Large intestine (tissue), 3 donors: Measurements from ENCODE around the gene PRPF19. TPM values are rescaled to one million over a fixed set of nuclear protein-coding genes. Genes with fewer than 3 reads are reported as not detected.

ENCODE experiments used
- DNase-seq, 2 donors: peaks; one replicate each; pipeline versions ENCODE4 v3.0.0 to v3.0.0-alpha.2; 2013
- H3K27ac ChIP-seq: one replicate; pipeline ENCODE4 v1.5.1; 2013; ENCODE audit warnings: low read length
- H3K27me3 ChIP-seq: 2 replicates; pipeline ENCODE4 v1.6.1; 2013; ENCODE audit warnings: low read length; ENCODE audit not compliant: control insufficient read depth, insufficient read depth
- H3K36me3 ChIP-seq: 2 replicates; pipeline ENCODE4 v1.6.1; 2013; ENCODE audit warnings: low read length; ENCODE audit not compliant: control insufficient read depth, insufficient read depth
- H3K4me1 ChIP-seq: one replicate; pipeline ENCODE4 v1.6.1; 2013; ENCODE audit warnings: low read length; ENCODE audit not compliant: control insufficient read depth, insufficient read depth
- H3K4me3 ChIP-seq: one replicate; pipeline ENCODE4 v1.5.1; 2013; ENCODE audit warnings: low read length
- H3K9me3 ChIP-seq: one replicate; pipeline ENCODE4 v1.6.1; 2013; ENCODE audit warnings: mild to moderate bottlenecking, low read depth, low read length, moderate library complexity; ENCODE audit not compliant: control insufficient read depth
- WGBS: methylation state at CpG from one replicate; pipeline ENCODE4 v1.1.5; 2013; ENCODE audit warnings: low lambda C conversion rate; ENCODE audit not compliant: insufficient coverage; 5-methylcytosine and 5-hydroxymethylcytosine counted together
- polyA plus RNA-seq: library from polyadenylated mRNA; unstranded; fragments of 120-200 nt; gene quantifications from one replicate; pipeline ENCODE4 v1.2.1, GENCODE V29; 2013

PRPF19 gene
- polyA plus RNA-seq, 1 donor: 92.6 TPM

DNA sequence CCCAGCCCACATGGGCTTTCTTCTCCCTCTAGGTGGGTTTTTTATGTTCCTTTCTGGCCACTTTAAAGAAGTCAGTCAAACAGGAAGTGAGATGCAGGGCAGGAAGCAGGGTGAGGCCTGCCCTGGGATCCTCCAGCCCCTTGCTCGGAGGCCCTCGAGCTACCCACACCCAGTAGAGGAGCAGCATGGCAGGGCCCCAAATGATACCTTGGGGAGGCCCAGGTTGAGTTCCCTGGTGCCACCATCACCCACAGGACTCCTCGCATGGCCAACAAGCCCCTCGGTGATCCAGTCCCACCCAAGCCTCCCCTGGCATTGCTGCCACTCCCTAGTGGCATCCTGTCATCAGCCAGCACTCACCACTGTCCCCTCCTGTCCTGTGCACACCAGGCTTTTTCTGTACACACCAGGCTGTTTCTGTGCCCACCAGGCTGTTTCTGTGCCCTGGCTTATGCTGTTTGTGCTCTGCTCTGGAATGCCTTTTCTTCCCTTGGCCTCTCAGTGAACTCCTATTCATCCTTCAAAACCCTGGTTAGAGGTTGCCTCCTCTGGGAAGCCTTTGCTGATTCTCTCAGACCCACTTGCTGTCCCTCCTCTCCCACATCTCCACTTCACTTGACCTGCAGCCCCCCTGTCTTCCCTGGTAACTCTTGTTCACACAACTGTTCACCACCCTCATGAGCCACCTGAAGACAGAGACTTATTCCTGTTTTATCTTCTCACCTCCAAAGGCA lies 47.5 kb downstream of the PRPF19 start:
- peaks cover 16% of the 10 kb centered on the region for H3K4me1 ChIP-seq
- no peak for DNase-seq
- H3K27me3 ChIP-seq: peaks cover 2% of the 10 kb centered on the region
- H3K4me3 ChIP-seq: no peak overlapping the region
- no peaks in the 10 kb centered on the region for H3K36me3 ChIP-seq
- no CpG with 5 or more reads among the region's 4 CpGs for WGBS
- no peaks in the 10 kb centered on the region for H3K9me3 ChIP-seq
- H3K27ac ChIP-seq: no peak overlapping the region

DNA sequence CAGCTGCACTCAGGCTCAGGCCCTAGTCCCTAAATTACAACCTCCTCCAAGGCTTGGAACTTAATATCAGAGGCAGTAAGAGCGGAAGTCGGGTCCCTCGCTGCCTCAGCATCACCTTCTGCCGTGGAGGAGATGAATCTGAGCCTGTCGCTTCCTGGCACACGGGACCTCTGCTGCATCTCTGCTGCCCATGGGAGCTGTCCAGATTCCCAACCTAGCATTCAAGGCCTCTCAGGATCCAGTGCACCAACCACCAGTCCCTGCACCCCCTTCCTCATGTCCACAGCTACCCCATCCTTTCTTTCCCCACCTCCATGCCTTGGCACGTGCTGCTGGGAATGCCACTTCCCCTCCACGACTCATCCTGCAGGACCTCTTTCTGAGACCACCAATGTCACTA lies 48.1 kb downstream of the PRPF19 start:
- H3K9me3 ChIP-seq: peaks cover 4% of the 10 kb centered on the region
- no CpG with 5 or more reads among the region's 8 CpGs for WGBS
- H3K27me3 ChIP-seq: peaks cover 2% of the 10 kb centered on the region
- H3K27ac ChIP-seq: no peak overlapping the region
- H3K36me3 ChIP-seq: no peaks in the 10 kb centered on the region
- no peak for DNase-seq
- H3K4me1 ChIP-seq: peaks cover 19% of the 10 kb centered on the region
- no peak overlapping the region for H3K4me3 ChIP-seq

DNA sequence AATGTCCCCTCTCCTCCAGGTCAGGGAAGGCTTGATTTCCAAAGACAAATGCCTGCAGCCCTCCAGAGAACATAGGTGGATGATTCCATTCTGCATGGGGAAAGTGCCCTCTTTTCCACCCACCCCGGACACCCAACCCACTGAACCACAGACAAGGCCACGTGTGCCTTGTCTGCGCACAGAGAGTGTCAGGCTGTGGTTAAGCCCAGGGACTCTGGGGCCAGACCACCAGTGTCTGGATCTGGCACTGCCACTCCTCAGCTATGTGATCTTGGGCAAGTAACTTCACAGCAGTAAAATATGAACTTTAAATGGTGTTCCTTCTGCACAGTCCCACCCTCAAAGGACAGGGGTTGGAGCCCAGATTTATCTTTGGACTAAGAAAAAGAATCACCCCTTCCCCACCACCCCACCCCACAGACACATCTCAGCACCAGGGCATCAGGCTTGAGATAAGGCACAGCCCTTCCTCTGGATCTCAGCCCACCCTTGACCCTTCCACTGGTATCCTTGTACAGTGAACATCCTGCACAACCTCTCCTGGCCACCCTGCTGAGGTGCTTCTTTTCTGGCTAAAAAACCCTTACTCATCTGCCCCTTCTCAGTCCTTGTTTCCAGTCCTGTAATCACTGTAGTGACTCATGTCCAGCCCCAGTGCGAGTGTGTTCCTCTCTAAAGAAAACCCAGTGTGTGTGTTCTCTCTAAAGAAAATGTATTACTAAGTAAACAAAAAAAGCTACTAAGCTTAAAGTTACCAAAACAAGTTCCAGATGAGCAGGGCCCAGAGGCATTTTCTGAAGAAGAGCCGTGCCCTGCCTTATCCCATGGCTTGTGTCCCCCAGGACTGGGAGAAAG lies 48.8 kb downstream of the PRPF19 start:
- Histone ChIP-seq H3K36me3 (no peaks in the 10 kb centered on the region), H3K9me3 (peaks cover 9% of the 10 kb centered on the region), H3K4me1 (peaks cover 19% of the 10 kb centered on the region), H3K4me3 (no peak overlapping the region), H3K27me3 (peaks cover 5% of the 10 kb centered on the region), H3K27ac (no peak overlapping the region)
- no CpG with 5 or more reads among the region's 5 CpGs for WGBS
- DNase-seq: no peak

- WGBS: 70% methylated on average over 2 of the region's 14 CpGs
- peak in 1 of 2 donors; percentile 46 for DNase-seq
- H3K27ac ChIP-seq: no peak within 1 kb of the TSS
- H3K27me3 ChIP-seq: peaks cover 5% of the 10 kb centered on the region
- no peak within 1 kb of the TSS for H3K4me3 ChIP-seq
- H3K36me3 ChIP-seq: peaks cover 4% of the 10 kb centered on the region
- H3K9me3 ChIP-seq: peaks cover 9% of the 10 kb centered on the region
- H3K4me1 ChIP-seq: peaks cover 30% of the 10 kb centered on the region
Observed at GRCh38 chr11:60855726-60856633, 50.4 kb downstream of the PRPF19 start, which contains the start of gene PTGDR2. PTGDR2 (minus strand) TSS chr11:60855950; CDS start chr11:60853722, 2,228 bp downstream.

GRCh38 chr11:60854847-60855725 lies 51.3 kb downstream of the PRPF19 start:
- peaks cover 9% of the 10 kb centered on the region for H3K9me3 ChIP-seq
- peak in 1 of 2 donors; percentile 62 for DNase-seq
- no peak overlapping the region for H3K27ac ChIP-seq

DNA sequence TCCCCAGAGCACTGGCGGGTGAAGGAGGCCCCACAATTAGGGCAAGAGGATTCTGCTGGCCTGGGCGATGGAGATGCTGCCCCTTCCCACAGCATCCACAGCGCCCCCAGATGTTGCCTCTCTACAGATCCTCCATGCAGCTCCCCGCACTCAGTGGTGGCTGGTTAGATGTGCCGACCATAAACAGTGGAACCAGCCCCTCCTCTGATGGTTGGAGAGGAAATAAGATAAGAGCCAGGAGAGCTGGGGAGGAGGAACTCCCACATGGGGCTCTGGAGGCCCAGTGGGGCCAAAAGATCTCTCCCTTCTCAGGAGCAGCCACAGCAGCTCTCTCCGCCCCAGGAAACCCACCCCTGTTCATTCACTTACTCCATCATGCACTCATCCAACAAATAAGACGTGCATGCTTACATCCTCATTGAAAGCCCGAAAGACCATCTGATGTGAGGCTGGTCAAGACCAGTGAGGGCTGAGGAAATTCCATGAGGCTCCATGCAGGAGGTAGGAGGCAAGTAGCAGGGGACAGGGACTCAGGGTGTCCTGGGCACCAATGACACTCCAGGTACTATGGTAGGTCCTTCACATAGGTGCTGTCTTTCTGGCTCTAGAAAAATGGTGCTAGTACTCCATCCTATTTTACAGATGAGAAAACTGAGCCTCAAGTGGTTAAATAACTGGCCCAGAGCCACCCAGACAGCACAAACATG lies 52.1 kb downstream of the PRPF19 start:
- peaks cover 31% of the 10 kb centered on the region for H3K4me1 ChIP-seq
- no peak overlapping the region for H3K27ac ChIP-seq
- no CpG with 5 or more reads among the region's 8 CpGs for WGBS
- DNase-seq: no peak
- H3K36me3 ChIP-seq: peaks cover 20% of the 10 kb centered on the region
- no peak overlapping the region for H3K4me3 ChIP-seq
- peaks cover 5% of the 10 kb centered on the region for H3K27me3 ChIP-seq
- peaks cover 9% of the 10 kb centered on the region for H3K9me3 ChIP-seq

More at GRCh38 chr11:60854847-60855725, 51.3 kb downstream of the PRPF19 start:
- Histone ChIP-seq H3K27me3 (peaks cover 5% of the 10 kb centered on the region), H3K4me3 (no peak overlapping the region), H3K36me3 (peaks cover 12% of the 10 kb centered on the region), H3K4me1 (peaks cover 31% of the 10 kb centered on the region)
- WGBS: 30% methylated on average over 2 of the region's 8 CpGs

DNA sequence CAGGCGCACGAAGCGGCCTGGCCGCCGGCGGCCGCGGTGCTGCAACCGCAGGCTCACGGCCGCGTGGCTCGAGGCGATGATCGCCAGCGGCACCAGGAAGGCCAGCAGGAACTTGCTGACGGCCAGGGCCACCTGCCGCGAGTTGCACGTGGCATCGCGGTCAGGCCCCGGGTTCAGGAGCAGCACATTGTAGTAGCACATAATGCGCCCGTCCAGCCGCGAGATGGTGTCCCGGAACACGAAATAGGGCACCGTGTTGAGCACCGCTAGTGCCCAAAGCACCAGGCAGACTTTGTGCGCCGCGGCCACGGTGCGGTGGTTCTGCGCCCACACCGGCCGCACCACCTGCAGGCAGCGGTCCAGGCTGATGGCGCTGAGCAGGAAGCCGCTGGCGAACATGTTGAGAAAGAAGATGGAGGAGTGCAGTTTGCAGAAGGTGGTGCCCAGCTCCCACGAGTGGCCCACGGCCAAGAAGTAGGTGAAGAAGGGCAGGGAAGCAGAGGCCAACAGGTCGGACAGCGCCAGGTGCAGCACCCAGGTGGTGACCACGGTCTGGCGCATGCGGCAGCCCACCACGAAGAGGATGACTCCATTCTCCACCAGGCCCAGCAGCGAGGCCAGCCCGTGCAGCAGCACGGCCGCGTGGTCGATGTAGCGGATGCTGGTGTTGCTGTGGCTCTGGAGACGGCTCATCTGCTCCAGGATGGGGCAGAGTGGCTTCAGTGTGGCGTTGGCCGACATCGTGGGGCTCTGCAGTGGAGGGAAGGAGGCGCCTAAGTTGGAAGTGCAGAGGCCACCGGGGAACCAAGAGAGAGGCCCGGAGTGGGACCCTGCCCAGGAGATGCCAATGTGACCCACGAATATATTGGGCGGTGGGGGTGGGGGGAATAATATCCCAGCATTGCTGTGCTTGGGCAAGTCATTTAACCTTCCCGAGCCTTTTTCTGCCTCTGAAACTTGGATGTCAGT lies 53.1 kb downstream of the PRPF19 start:
- H3K9me3 ChIP-seq: peaks cover 9% of the 10 kb centered on the region
- H3K27ac ChIP-seq: no peak overlapping the region
- peaks cover 29% of the 10 kb centered on the region for H3K36me3 ChIP-seq
- H3K4me1 ChIP-seq: peaks cover 31% of the 10 kb centered on the region
- H3K4me3 ChIP-seq: no peak overlapping the region
- WGBS: no CpG with 5 or more reads among the region's 68 CpGs
- no peak for DNase-seq
- peaks cover 5% of the 10 kb centered on the region for H3K27me3 ChIP-seq

GRCh38 chr11:60852117-60852981 lies 54.0 kb downstream of the PRPF19 start:
- Histone ChIP-seq H3K4me3 (peak overlapping the region; percentile 27), H3K27me3 (peaks cover 5% of the 10 kb centered on the region), H3K4me1 (peaks cover 36% of the 10 kb centered on the region), H3K36me3 (peaks cover 37% of the 10 kb centered on the region), H3K9me3 (peaks cover 9% of the 10 kb centered on the region), H3K27ac (peak overlapping the region; percentile 91)
- no CpG with 5 or more reads among the region's 78 CpGs for WGBS
- peak; percentile 83 to 97 for DNase-seq
